OCI-LY1 (cell line): Measurements from ENCODE around the gene INSM1.

Experiments
- CTCF ChIP-seq: fragments of 200-600 bp; sonication (generic), shearing (Covaris generic); IDR thresholded peaks from 2 replicates; pipeline ENCODE4 v1.5.1; 2017; ENCODE audit warnings: mild to moderate bottlenecking, antibody characterized with exemption, low read length, moderate library complexity, mixed read lengths
- EZH2 ChIP-seq: fragments of 200-600 bp; sonication (generic), shearing (Covaris generic); IDR thresholded peaks from 2 replicates; pipeline ENCODE4 v1.8.0; 2017; ENCODE audit warnings: borderline replicate concordance, mixed run types, mild to moderate bottlenecking, antibody characterized with exemption, low read length, moderate library complexity, mixed read lengths

GRCh38 chr20:20331817-20332216 lies 36.1 kb upstream of the INSM1 start:
- TF ChIP-seq CTCF (no peak), EZH2 (no peak)
